Dermis blood vessel endothelial cell (primary cell): ENCODE data around the gene FGF18. TPM values are rescaled to one million over a fixed set of nuclear protein-coding genes. Genes with fewer than 3 reads are reported as not detected.

Source experiments
- DNase-seq: peaks from one replicate; pipeline ENCODE4 v3.0.0; 2010
- total RNA-seq: library from RNA; depleted of rRNA; stranded (reverse); fragments of >200 nt; gene quantifications from 2 replicates; pipeline ENCODE4 v1.2.3, GENCODE V29; 2014

FGF18 gene
- total RNA-seq, 1 donor from 2014 or later: not detected

DNA sequence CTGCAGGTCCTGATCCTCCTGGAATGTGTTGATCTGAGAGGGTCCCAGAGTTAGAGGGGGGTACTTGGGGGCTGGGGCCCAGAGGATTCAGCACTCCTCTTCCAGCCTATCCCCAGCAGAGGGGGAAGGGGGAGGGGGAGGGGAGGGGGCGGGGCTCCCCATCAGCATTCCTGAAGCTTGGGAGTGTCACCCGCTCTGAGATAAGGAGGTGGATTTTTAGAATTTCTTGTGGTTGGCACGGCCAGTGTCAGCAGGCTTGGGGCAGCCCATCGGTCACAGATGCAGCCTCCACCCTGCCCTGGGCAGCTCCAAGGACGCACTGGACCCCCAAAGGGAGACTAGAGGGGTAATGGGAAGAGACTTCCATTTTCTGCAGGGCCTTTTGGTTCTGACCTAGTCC is 5.3 kb downstream of the FGF18 start:
- DNase-seq: no peak

DNA sequence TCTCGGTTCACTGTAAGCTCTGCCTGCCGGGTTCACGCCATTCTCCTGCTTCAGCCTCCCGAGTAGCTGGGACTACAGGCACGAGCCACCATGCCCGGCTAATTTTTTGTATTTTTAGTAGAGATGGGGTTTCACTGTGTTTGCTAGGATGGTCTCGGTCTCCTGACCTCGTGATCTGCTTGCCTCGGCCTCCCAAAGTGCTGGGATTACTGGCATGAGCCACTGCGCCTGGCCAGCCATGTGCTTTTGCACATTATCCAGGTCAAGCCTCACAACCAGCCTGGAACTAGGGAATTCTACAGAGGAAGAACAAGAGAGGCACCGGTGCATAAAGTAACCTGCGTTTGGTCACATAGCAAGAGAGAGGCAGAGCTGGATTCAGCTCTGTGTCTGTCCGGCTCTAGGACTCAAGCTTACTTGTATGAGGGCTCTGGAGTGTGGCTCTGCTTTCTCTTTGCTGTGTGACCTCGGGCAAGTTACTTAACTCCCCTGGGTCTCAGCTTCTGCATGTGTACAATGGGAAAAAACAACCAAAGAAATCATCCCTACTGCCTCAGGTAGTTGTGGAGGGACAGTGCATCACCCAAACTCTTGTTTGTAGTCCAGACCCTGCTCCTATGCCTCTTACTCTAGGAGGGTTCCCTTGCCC is 6.3 kb downstream of the FGF18 start:
- DNase-seq: no peak

DNA sequence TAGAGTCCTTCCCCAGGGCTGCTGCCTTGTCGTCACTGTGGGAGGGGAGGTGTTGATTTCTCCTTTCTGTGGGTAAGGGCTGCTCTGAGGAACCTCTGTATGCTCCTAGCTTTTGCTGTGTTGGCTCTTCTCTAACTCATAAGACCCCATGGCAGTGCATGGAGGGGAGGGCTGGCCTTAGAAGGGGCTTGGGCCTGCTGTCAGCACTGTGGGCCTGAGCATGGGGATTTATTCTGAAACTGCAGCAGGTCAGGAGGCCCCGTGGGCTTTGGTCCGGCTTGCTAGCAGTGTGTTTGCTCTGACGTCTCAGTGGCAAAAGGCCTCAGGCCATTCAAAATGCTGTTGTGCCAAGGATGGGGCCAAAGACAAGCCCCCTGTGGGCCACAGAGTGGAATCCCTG is 6.8 kb downstream of the FGF18 start:
- DNase-seq: no peak

- no peak for DNase-seq
Observed at GRCh38 chr5:171426680-171427079, 7.2 kb downstream of the FGF18 start.

GRCh38 chr5:171427318-171428167 is 8.1 kb downstream of the FGF18 start:
- DNase-seq: no peak

DNA sequence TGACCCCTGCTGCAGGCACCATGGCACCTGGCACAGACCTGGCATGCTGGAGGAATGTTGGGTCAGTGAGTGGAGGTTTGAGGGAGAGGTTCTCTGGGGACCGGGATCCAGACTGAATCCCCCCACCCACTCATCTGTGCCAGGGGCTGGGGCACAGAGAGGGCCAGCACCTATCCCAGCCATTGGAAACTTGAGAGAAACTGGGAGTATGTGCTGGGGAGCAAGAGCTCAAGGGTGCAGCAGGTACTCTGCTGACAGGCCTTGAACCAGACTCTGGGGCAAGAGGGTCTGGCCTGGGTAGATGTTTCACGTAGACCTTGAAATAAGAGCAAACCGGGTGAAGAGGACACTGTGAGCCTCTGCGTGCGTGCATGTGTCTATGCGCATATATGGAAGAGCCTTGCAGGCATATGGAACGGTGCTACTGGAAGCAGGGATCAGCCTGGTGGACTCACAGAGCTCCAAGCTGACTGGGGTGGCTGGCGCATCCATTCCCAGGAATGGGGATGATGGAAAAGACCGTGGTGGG is 8.8 kb downstream of the FGF18 start:
- DNase-seq: no peak

GRCh38 chr5:171428809-171429542 is 9.5 kb downstream of the FGF18 start:
- no peak for DNase-seq

GRCh38 chr5:171429543-171429910 is 10.1 kb downstream of the FGF18 start:
- no peak for DNase-seq

GRCh38 chr5:171431251-171431777 is 11.9 kb downstream of the FGF18 start:
- no peak for DNase-seq

DNA sequence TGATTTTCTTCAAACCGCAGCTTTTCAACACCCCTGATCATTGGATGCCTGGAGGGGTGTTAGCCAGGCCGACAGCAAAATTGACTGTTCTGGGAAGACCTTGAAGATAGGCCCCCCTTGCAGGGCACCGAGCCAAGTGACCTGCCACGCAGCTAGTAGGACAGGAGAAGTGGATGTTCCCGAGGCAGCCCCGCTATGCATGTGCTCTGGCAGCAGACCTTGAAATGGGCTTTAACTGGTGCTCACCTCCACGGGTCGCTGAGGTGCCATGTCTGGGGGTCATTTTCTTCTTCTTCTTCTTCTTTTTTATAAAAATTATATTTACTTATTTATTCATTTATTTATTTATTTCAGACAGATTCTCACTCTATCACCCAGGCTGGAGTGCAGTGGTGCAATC is 12.6 kb downstream of the FGF18 start:
- no peak for DNase-seq

DNA sequence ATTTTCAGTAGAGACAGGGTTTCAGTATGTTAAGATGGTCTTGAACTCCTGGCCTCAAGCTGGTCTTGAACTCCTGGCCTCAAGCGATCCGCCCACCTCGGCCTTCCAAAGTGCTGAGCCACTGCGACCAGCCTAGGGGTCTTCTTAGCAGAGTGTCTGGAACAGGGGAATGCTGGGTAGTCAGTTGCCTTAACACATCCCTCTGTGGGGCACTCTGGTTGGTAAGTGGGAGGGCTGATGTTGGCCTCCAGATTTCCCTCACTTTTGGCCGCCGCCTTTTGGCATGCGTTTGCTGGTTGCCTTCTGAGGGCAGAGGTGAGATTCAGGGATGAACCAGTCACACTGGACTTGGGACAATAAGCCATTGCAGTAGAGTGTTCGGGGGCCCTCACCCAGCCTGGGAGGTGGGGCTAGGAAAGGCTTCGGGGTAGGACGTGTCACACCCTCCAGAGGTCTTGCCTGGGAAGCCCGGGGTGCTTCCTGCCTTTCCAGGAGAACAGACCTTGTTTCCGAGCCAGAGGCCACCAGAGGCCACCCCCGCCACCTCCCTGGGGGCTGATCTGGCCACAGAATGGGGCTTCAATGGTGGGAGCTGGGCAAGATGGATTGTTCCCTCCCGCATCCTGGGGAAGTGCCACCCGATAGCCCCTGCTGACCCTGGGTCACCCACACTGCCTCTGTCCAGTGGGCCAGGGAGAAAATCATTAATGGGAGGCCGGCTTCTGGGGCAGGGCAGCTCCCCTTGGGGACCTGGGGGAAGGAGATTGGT is 13.3 kb downstream of the FGF18 start:
- DNase-seq: no peak

- DNase-seq: no peak
Observed at GRCh38 chr5:171433352-171433698, 13.9 kb downstream of the FGF18 start.

GRCh38 chr5:171433982-171434676 is 14.7 kb downstream of the FGF18 start:
- no peak for DNase-seq

- no peak for DNase-seq
Observed at GRCh38 chr5:171434874-171435273, 15.4 kb downstream of the FGF18 start.

- DNase-seq: no peak
Observed at GRCh38 chr5:171435908-171436307, 16.5 kb downstream of the FGF18 start.

GRCh38 chr5:171436804-171437285 is 17.4 kb downstream of the FGF18 start:
- no peak for DNase-seq

DNA sequence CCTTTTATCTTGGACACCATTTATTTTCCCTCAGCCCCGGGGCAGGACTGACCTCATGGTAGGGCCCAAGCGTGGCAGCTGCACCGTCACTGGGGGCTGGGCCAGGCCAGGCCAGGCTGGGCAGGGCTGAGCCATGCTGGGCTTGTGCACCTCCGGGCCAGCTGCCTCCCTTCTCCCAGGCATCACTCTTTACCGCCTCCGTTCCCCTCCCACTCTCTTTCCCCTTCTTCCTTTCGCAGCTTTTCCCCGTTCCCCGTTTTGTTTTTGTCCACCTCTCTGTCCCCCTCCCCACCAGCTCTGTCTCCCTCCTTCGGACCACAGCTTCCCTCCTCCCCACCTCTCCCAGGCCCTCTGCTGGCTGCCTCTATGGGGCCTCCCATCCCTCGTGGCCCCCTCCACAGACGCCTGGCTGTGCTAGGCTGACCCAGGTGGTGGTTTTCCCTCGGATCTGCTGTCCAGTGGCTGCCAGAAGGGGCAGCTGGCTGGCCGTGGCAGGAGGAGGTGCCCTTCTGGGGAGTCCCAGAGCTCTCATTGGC is 17.9 kb downstream of the FGF18 start:
- no peak for DNase-seq

GRCh38 chr5:171438738-171439137 is 19.3 kb downstream of the FGF18 start:
- DNase-seq: no peak

- no peak for DNase-seq
Observed at GRCh38 chr5:171441246-171441791, 21.9 kb downstream of the FGF18 start.

DNA sequence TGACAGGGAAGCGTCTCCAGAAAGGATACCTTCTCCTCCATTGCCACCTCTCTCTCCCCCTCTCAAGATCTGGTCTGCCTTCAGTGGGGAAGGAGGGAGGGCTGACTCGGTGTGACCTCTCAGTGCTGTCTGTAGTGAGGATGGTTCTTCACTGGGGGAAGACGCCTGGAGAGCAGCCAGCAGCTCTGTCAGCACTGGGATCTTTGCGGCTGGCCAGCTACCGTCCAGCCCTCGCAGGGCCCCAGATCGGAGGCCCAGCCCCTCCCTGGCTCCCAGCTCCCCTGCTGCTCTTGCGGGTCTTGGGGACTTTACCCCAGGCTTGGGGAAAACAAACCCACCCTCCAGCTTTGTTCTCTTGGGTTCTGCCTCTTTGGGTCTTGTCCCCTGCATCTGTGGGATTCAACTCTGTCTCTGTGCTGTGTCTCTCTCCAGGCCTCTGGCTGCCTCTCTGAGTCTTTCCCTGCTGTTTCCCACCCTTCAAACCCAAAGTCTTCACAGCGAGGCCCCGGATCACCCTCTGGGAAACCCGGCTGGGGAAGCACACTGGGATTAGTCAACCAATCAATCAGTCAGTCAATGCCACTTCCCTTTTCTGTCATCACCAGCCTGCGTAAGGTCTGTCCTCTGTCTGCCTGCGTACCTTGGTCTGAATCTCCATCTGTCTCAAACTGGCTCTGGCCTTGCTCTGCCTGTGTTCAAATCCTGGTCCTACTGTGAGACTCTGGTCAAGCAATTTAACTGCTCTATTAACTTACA is 23.0 kb downstream of the FGF18 start:
- DNase-seq: no peak
